ENCODE data around the gene ANKH.

DNA sequence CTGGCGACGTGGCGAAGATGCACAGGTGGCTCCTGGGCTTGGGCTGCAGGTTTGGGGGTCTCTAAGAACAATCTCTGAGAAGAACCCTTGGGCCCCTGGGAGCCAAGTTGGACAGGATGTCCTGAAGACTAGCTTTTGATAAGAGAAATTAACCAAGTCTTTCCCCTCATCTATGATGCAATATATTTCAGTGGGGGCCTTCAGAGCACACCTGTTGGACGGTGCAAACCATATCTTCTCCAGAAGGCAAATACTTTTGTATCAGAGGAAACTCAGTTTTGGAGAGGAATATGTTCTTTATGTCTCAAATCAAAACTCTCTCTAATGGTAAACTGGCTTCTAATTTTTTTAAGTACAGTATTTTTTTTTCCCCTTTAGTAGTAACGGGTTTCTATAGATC lies 178.5 kb downstream of the ANKH start:
- TF ChIP-seq, protein P1, sequence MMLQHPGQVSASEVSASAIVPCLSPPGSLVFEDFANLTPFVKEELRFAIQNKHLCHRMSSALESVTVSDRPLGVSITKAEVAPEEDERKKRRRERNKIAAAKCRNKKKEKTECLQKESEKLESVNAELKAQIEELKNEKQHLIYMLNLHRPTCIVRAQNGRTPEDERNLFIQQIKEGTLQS (IDR thresholded peaks at IDR 0.05; ENCODE audit: borderline replicate concordance, extremely low read depth, low read depth, low read length): no peak
- TF ChIP-seq POLR2AphosphoS5 (IDR thresholded peaks at IDR 0.05; ENCODE audit: low read length) (no peak), TCF7 (IDR thresholded peaks at IDR 0.05; ENCODE audit: borderline replicate concordance) (no peak), SP1 (IDR thresholded peaks at IDR 0.05; ENCODE audit: low read depth, low read length) (no peak), SIN3A (IDR thresholded peaks at IDR 0.05; ENCODE audit: low read depth, low read length) (no peak), CHD2 (IDR thresholded peaks at IDR 0.05; ENCODE audit: borderline replicate concordance, low read depth, low read length) (no peak), TCF12 (IDR thresholded peaks at IDR 0.05; ENCODE audit: low read depth, low read length) (no peak)
- TF ChIP-seq, protein P2, sequence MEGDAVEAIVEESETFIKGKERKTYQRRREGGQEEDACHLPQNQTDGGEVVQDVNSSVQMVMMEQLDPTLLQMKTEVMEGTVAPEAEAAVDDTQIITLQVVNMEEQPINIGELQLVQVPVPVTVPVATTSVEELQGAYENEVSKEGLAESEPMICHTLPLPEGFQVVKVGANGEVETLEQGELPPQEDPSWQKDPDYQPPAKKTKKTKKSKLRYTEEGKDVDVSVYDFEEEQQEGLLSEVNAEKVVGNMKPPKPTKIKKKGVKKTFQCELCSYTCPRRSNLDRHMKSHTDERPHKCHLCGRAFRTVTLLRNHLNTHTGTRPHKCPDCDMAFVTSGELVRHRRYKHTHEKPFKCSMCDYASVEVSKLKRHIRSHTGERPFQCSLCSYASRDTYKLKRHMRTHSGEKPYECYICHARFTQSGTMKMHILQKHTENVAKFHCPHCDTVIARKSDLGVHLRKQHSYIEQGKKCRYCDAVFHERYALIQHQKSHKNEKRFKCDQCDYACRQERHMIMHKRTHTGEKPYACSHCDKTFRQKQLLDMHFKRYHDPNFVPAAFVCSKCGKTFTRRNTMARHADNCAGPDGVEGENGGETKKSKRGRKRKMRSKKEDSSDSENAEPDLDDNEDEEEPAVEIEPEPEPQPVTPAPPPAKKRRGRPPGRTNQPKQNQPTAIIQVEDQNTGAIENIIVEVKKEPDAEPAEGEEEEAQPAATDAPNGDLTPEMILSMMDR (IDR thresholded peaks at IDR 0.05 in 2 of 3, conservative IDR thresholded peaks at IDR 0.05 in 1 of 3; ENCODE audit: control insufficient read depth in 2 of 3, extremely low read depth in 1 of 3, insufficient read depth in 1 of 3, low read depth in 3 of 3, low read length in 3 of 3): no peak
- TF ChIP-seq, protein P3, sequence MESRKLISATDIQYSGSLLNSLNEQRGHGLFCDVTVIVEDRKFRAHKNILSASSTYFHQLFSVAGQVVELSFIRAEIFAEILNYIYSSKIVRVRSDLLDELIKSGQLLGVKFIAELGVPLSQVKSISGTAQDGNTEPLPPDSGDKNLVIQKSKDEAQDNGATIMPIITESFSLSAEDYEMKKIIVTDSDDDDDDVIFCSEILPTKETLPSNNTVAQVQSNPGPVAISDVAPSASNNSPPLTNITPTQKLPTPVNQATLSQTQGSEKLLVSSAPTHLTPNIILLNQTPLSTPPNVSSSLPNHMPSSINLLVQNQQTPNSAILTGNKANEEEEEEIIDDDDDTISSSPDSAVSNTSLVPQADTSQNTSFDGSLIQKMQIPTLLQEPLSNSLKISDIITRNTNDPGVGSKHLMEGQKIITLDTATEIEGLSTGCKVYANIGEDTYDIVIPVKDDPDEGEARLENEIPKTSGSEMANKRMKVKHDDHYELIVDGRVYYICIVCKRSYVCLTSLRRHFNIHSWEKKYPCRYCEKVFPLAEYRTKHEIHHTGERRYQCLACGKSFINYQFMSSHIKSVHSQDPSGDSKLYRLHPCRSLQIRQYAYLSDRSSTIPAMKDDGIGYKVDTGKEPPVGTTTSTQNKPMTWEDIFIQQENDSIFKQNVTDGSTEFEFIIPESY (IDR thresholded peaks at IDR 0.05): no peak

All from GM12878 (cell line).